Neural cell (in vitro differentiated cells): ENCODE measurements around the gene KIRREL2.

Experiments used
- CTCF ChIP-seq: fragments of 450-650 bp; IDR thresholded peaks from 2 replicates; pipeline ENCODE4 v1.5.1; 2014; ENCODE audit warnings: antibody characterized with exemption, mild to moderate bottlenecking, moderate library complexity; ENCODE audit not compliant: poor library complexity, severe bottlenecking
- EP300 ChIP-seq: fragments of 450-650 bp; conservative IDR thresholded peaks from 2 replicates; pipeline ENCODE4 v1.6.1; 2014; ENCODE audit warnings: antibody characterized with exemption, mild to moderate bottlenecking, moderate library complexity; ENCODE audit not compliant: poor library complexity, severe bottlenecking
- MXI1 ChIP-seq: fragments of 450-650 bp; conservative IDR thresholded peaks from 2 replicates; pipeline ENCODE4 v1.6.1; 2014; ENCODE audit warnings: antibody characterized with exemption, mild to moderate bottlenecking; ENCODE audit not compliant: poor library complexity, severe bottlenecking
- POLR2AphosphoS5 ChIP-seq: IDR thresholded peaks from 2 replicates; pipeline ENCODE4 v1.6.1; 2012
- RAD21 ChIP-seq: fragments of 450-650 bp; conservative IDR thresholded peaks from 2 replicates; pipeline ENCODE4 v1.6.1; 2014; ENCODE audit warnings: antibody characterized with exemption, mild to moderate bottlenecking, moderate library complexity
- TAF1 ChIP-seq: IDR thresholded peaks from 2 replicates; pipeline ENCODE4 v1.6.1; 2012; ENCODE audit warnings: low read depth

- no peak for TF ChIP-seq CTCF
- no peak for TF ChIP-seq EP300
- no peak for TF ChIP-seq RAD21
- TF ChIP-seq POLR2AphosphoS5: no peak
- no peak for TF ChIP-seq MXI1
- TF ChIP-seq TAF1: no peak
Observed at GRCh38 chr19:35908010-35908441, 51.3 kb downstream of the KIRREL2 start, which contains the start of gene TYROBP.
